ENCODE measurements around the gene CHRNA5. TPM values are rescaled to one million over a fixed set of nuclear protein-coding genes. Genes with fewer than 3 reads are reported as not detected.

The CHRNA5 gene
- total RNA-seq, 1 donor from 2014 or later = 7.6 TPM

- no peak overlapping the region for H3K27ac Mint-ChIP-seq
- DNase-seq (ENCODE audit: low spot score in 2 of 2, unreplicated experiment in 2 of 2) = no peak
- no peak overlapping the region for H3K4me3 Mint-ChIP-seq
- H3K27me3 Mint-ChIP-seq (ENCODE audit: low read depth) = peaks cover 69% of the 10 kb centered on the region
- H3K4me1 Mint-ChIP-seq = peaks cover 10% of the 10 kb centered on the region
- no peaks in the 10 kb centered on the region for H3K36me3 Mint-ChIP-seq
- no peak for TF ChIP-seq CTCF (IDR thresholded peaks at IDR 0.05; ENCODE audit: unreplicated experiment)
- no peaks in the 10 kb centered on the region for H3K9me3 Mint-ChIP-seq
Observed at GRCh38 chr15:78623786-78624497, 58.6 kb downstream of the CHRNA5 start.

GRCh38 chr15:78624651-78625590 lies 59.6 kb downstream of the CHRNA5 start:
- TF ChIP-seq CTCF (IDR thresholded peaks at IDR 0.05; ENCODE audit: unreplicated experiment) = no peak
- peaks cover 69% of the 10 kb centered on the region for H3K27me3 Mint-ChIP-seq (ENCODE audit: low read depth)
- no peak overlapping the region for H3K4me3 Mint-ChIP-seq
- H3K27ac Mint-ChIP-seq = no peak overlapping the region
- no peaks in the 10 kb centered on the region for H3K9me3 Mint-ChIP-seq
- DNase-seq (ENCODE audit: low spot score in 2 of 2, unreplicated experiment in 2 of 2) = no peak
- H3K4me1 Mint-ChIP-seq = peaks cover 2% of the 10 kb centered on the region
- H3K36me3 Mint-ChIP-seq = peaks cover 10% of the 10 kb centered on the region

- TF ChIP-seq CTCF (IDR thresholded peaks at IDR 0.05; ENCODE audit: unreplicated experiment) = no peak
- no peak for DNase-seq (ENCODE audit: low spot score in 2 of 2, unreplicated experiment in 2 of 2)
- Mint-ChIP-seq H3K27me3 (ENCODE audit: low read depth) (peaks cover 66% of the 10 kb centered on the region), H3K27ac (no peak overlapping the region), H3K36me3 (peaks cover 10% of the 10 kb centered on the region), H3K4me1 (no peaks in the 10 kb centered on the region), H3K4me3 (no peak overlapping the region), H3K9me3 (no peaks in the 10 kb centered on the region)
Observed at GRCh38 chr15:78625606-78626280, 60.4 kb downstream of the CHRNA5 start.

- Mint-ChIP-seq H3K36me3 (peaks cover 11% of the 10 kb centered on the region), H3K9me3 (no peaks in the 10 kb centered on the region), H3K4me1 (no peaks in the 10 kb centered on the region), H3K27me3 (ENCODE audit: low read depth) (peaks cover 60% of the 10 kb centered on the region), H3K27ac (no peak overlapping the region), H3K4me3 (no peak overlapping the region)
- DNase-seq (ENCODE audit: low spot score in 2 of 2, unreplicated experiment in 2 of 2) = no peak
- TF ChIP-seq CTCF (IDR thresholded peaks at IDR 0.05; ENCODE audit: unreplicated experiment) = no peak
Observed at GRCh38 chr15:78626381-78626995, 61.2 kb downstream of the CHRNA5 start.

GRCh38 chr15:78627348-78627747 lies 62.0 kb downstream of the CHRNA5 start:
- peaks cover 52% of the 10 kb centered on the region for H3K27me3 Mint-ChIP-seq (ENCODE audit: low read depth)
- no peak for TF ChIP-seq CTCF (IDR thresholded peaks at IDR 0.05; ENCODE audit: unreplicated experiment)
- H3K9me3 Mint-ChIP-seq = no peaks in the 10 kb centered on the region
- peaks cover 16% of the 10 kb centered on the region for H3K36me3 Mint-ChIP-seq
- no peak overlapping the region for H3K27ac Mint-ChIP-seq
- DNase-seq (ENCODE audit: low spot score in 2 of 2, unreplicated experiment in 2 of 2) = no peak
- H3K4me1 Mint-ChIP-seq = no peaks in the 10 kb centered on the region
- no peak overlapping the region for H3K4me3 Mint-ChIP-seq

Measured in mesothelial cell of epicardium (in vitro differentiated cells).